Melanocyte of skin (primary cell): ENCODE data around the gene WDR83. TPM values are rescaled to one million over a fixed set of nuclear protein-coding genes. Genes with fewer than 3 reads are reported as not detected.

ENCODE experiments used
- small RNA-seq, 2 donors: library from RNA; depleted of rRNA; stranded (forward); fragments of <200 nt; gene quantifications; one replicate each; pipeline ENCODE3, GENCODE V24; 2012
- total RNA-seq, 2 donors: library from RNA; depleted of rRNA; stranded (reverse); fragments of >200 nt; gene quantifications; 2 replicates each; pipeline ENCODE4 v1.2.3, GENCODE V29; 2012

WDR83 gene, protein sequence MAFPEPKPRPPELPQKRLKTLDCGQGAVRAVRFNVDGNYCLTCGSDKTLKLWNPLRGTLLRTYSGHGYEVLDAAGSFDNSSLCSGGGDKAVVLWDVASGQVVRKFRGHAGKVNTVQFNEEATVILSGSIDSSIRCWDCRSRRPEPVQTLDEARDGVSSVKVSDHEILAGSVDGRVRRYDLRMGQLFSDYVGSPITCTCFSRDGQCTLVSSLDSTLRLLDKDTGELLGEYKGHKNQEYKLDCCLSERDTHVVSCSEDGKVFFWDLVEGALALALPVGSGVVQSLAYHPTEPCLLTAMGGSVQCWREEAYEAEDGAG
- total RNA-seq: 1 to 10 TPM; 7.3 to 8.6 TPM

DNA sequence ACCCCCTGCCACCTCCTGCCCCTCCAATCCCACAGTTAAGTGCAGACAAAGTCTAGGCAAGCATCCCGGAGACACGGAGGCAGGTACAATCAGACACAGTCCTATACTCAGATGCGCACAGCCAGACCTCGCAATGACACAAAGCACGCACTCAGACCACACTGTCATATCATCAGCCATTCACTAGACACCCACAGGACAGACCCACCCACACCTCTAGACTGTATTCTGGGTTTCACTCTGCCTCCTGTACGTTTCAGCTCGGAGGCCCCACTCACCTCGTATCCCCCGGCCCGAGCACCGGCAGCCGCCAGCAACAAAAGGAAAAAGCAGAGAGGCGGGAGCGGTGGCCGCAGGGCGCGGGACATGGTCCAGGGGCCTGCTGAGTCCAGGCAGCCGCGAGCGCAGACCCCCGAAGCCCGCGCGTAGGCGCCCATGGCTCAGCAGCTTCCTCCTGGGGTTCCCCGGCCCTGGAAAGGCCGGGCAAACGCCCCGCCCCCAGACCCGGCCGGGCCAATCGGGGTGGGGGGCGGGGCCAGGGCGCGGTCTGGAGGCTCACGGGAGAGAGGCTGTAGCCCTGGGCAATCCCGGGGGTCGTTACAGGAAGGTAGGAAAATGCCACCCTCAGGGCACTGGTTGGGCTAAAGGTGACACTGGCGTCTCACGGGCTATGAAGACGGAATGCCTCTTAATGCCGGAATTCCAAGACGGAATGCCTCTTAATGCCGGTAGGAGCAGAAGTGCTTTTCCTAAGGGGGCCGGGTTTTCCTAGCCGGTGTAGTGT is at the start of gene WDR83, which contains the start of gene MAN2B1:
Gene WDR83, plus strand, starts transcription at position 543 of the 784 bp plus-strand sequence. CDS start 2,984 bp downstream, outside the sequence.
Gene MAN2B1, minus strand, starts transcription at position 478 of the 784 bp plus-strand sequence. Its CDS starts 41 bp downstream, at position 437.

DNA sequence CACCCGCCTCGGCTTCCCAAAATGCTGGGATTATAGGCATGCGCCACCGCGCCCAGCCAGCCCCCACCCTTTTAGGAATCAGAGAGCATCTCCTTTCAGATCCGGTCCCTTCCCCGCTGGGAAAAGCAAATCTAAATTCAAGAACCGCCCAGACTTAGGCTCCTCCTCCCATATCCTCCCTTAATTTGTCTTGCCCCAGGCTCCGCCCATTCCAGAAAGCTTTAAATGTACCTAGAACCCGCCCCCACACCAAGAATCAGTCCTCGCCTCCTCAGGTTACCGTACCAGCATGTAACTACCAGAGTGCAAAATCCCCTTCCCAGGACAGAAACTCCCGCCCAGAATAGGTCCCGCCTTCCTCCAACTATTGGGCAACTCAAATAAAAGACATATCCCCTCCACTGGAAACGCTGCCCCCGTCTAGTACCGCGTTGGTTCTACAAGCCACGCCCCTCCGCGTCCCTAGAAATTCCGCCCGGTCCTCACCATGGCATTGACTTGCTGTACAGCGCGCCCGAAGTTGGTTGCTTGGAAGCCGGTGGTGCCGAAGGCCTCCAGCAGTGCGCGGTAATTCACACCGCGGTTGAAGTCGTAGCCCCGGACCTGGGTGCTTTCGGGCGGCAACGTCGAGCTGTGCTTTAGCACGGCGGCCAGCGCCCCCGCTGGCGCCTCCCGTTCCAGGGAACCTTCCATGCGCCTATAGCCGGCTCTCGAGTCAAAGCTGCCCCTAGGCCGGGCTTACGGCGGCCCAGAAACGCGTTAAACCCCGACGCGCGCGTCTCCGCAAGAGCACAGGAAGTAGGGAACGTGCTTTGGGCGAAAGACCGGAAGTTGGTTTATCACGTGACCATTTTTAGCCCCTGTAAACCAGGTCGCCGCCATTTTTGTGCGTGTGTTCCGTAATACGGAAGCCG is 14.7 kb downstream of the WDR83 start, which contains the start of gene DHPS:
Gene DHPS, minus strand, starts transcription at position 807 of the 914 bp plus-strand sequence. Its CDS starts 114 bp downstream, at position 693.

DNA sequence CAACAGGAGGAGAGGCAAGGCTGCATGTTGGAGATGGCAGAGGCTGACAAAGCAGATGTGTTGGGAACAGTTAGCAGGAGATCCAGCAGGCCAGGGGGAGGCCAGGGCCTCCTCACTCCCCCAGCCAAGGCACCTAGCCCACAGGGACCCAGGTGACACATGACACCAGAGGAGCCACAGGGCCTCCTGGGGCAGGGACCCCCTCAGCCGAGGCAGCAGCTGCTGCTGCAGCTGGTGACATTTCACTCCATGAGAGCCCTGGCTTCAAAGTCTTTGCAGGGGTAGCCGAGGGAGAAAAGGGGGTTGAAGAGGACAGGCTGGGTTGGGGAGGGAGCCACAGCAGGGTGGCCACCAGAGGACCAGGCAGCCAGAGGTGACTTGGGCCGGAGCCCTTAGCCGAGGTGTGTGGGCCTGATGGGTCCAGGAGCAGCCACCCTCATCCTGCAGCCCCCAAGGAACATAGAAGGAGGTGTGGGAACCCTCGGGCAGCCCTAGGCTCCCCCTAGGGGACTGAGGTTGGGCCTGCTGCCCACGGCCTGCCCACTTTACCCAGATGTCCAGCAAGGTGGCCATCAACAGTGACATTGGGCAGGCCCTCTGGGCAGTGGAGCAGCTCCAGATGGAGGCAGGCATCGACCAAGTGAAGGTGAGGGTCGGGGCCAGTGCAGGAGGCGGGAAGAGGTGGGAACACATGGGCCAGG is 21.0 kb downstream of the WDR83 start, which contains the start of gene GNG14:
Gene GNG14, plus strand, starts transcription at position 503 of the 701 bp plus-strand sequence. Its CDS starts 51 bp downstream, at position 554.

DNA sequence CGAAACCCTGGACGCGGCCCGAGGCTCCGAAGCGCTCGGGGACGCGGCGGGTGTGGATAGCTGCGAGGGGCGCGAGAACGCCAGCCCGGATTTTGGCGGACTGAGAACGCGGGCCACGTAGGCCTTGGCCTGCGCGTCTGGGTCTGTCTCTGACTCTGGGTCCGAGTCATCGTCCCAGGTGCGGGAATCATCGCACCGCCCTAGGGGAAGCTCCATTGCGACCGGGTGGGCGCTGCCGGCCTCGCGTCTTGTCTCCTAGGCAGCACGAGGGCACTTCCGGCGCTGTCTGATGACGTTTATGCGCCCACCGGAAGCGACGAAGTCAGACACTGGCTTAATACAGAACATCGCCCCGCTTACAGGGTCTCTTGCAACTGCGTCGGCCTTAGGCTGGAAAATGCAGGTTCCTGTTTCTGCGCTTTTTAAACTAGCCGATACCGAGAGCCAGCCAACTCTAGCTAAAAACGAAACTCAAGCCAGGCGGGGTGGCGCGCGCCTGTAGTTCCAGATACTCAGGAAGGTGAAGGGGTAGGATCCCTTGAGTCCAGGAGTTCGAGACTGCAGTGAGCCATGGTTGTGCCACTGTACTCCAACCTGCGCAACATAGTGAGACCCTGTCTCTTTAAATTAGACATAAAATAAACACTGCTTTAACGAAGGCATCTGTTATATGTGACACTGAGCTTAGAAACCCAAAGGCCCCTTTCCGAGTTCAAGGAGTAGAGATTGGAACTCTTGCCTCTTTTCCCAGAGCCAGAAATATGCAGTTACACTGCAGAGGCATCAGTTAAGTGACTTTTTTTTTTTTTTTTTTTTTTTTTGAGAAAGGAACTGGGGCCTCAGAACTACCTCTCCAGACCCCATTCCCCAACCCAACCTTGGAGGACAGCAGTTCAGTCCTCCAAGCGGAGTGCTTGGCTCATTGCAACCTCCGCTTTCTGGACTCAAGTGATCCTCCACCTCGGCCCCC is 30.0 kb downstream of the WDR83 start, which contains the start of gene FBXW9:
Gene FBXW9, minus strand, starts transcription at position 266 of the 970 bp plus-strand sequence. Its CDS starts 50 bp downstream, at position 216.

DNA sequence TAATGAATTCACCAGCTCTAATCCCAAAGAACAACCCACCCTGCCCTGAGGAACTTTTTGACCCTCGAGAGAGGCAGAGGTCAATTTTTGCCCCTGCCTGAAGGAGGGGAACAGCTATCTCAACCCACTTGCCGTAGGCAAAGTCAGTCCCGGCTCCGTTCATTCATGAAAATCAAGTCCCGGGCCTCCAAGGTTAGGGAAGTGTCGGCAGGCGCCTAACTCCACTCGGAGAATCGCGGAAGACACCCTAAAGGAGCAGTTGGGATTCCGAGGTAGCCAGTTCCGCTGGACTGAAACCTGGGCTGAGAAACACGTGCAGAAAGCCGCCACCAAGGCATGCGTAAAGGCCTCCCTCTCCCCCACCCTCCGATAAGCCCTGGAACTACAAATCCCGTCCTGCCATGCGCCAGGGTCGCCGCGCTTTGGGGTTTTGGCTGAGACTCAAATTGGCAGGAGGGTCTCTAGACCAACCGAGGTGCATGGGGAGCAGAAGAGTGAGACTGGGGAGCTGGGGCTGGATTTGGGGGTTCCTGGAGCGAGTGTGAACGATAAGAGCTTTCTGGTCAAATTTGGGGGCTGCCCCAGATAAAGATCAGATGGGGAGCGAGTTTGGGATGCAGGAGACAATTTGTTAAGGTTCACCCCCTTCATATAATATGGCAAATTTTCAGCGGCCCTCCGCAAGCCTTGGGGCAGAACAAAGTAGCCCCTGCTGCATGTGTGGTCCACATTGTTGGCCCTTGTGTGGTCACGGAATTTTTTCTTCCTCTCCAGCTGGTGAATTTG is 57.2 kb downstream of the WDR83 start, which contains the start of gene TNPO2:
Gene TNPO2, minus strand, starts transcription at position 292 of the 786 bp plus-strand sequence. CDS start 2,955 bp downstream, outside the sequence.

Small RNAs within 50 kb of the gene (small RNA-seq; reads per million reads assigned to genes)
- gene SNORD41: 14.0 to 39.3 reads per million in 2 donors

Other genes with a start within 250 kb of the WDR83 start
- gene ZNF443, start 225.8 kb upstream of the WDR83 start, total RNA-seq: 1 to 10 TPM; 1.0 to 2.0 TPM
- gene ZNF709, start 182.0 kb upstream of the WDR83 start, total RNA-seq: 1 to 10 TPM; 1.7 to 2.1 TPM
- gene ZNF564, start 115.3 kb upstream of the WDR83 start, total RNA-seq: 1 to 10 TPM; 4.0 to 4.5 TPM
- 10 to 100 TPM; 10.7 to 16.9 TPM for gene ZNF490, start 56.0 kb upstream of the WDR83 start, total RNA-seq
- 1 to 10 TPM; 8.7 to 10.0 TPM for gene ZNF791, start 55.9 kb upstream of the WDR83 start, total RNA-seq
- 10 to 100 TPM; 38.3 to 57.5 TPM for gene MAN2B1, start 65 bp upstream of the WDR83 start, total RNA-seq
- 10 to 100 TPM; 67.4 to 85.9 TPM for gene DHPS, start 15.1 kb downstream of the WDR83 start, total RNA-seq
- not detected for gene GNG14, start 21.2 kb downstream of the WDR83 start, total RNA-seq
- 10 to 100 TPM; 14.1 to 14.7 TPM for gene FBXW9, start 29.8 kb downstream of the WDR83 start, total RNA-seq
- 10 to 100 TPM; 62.6 to 71.9 TPM for gene TNPO2, start 57.1 kb downstream of the WDR83 start, total RNA-seq
- 100 to 1,000 TPM; 107 to 194 TPM for gene TRIR, start 67.9 kb downstream of the WDR83 start, total RNA-seq
- 100 to 1,000 TPM in 1 of 2 donors, 10 to 100 TPM in 1; 90.9 to 129 TPM for gene GET3, start 70.7 kb downstream of the WDR83 start, total RNA-seq
- under 1 TPM in 1 of 2 donors, not detected in 1; under 0.01 TPM for gene BEST2, start 85.0 kb downstream of the WDR83 start, total RNA-seq
- 1 to 10 TPM; 6.7 to 8.6 TPM for gene HOOK2, start 108.7 kb downstream of the WDR83 start, total RNA-seq
- 10 to 100 TPM; 65.3 to 88.4 TPM for gene JUNB, start 124.7 kb downstream of the WDR83 start, total RNA-seq
- gene PRDX2, start 135.0 kb downstream of the WDR83 start, total RNA-seq: 100 to 1,000 TPM; 148 to 258 TPM
- not detected for gene THSD8, start 135.3 kb downstream of the WDR83 start, total RNA-seq
- 10 to 100 TPM; 26.2 to 69.3 TPM for gene RNASEH2A, start 139.8 kb downstream of the WDR83 start, total RNA-seq
- gene RTBDN, start 167.8 kb downstream of the WDR83 start, total RNA-seq: not detected
- gene MAST1, start 171.7 kb downstream of the WDR83 start, total RNA-seq: 1 to 10 TPM in 1 of 2 donors, under 1 TPM in 1; 0.33 to 2.1 TPM
- 10 to 100 TPM; 28.0 to 42.3 TPM for gene DNASE2, start 214.6 kb downstream of the WDR83 start, total RNA-seq
- under 1 TPM in 1 of 2 donors, not detected in 1; under 0.01 TPM for gene KLF1, start 220.4 kb downstream of the WDR83 start, total RNA-seq
- gene GCDH, start 224.4 kb downstream of the WDR83 start, total RNA-seq: 10 to 100 TPM; 41.0 to 59.6 TPM